GM21447 (cell line): ENCODE data around the gene NKD1.

ENCODE experiments used
- ATAC-seq: cut with Tn5 transposase; IDR thresholded peaks from one replicate; pipeline ENCODE4 v1.9.1; 2021; ENCODE audit not compliant: unreplicated experiment

Gene NKD1

GRCh38 chr16:50555952-50556673 lies 7.9 kb downstream of the NKD1 start:
- ATAC-seq, result no peak

DNA sequence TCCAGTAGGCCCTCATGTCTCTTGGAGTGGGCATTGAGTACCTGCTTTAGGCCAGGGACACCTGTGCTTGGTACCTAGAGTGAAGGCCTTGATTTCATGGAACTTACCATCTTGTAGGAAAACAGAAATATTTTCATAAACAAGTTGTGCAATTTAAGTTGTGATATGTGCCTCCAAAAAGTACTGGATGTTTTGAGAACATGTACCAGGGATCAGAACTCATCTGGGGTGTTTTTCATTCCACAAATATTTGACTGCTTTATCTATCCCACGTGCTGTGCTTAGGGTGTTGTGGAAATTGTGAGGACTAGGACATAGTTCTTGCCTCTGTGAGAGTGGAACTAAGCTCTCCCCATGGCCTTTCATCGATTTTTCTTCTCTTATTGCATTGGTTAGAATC lies 8.8 kb downstream of the NKD1 start:
- no peak for ATAC-seq

GRCh38 chr16:50558913-50559312 lies 10.7 kb downstream of the NKD1 start:
- ATAC-seq, result no peak

GRCh38 chr16:50559342-50559741 lies 11.1 kb downstream of the NKD1 start:
- ATAC-seq, result no peak

DNA sequence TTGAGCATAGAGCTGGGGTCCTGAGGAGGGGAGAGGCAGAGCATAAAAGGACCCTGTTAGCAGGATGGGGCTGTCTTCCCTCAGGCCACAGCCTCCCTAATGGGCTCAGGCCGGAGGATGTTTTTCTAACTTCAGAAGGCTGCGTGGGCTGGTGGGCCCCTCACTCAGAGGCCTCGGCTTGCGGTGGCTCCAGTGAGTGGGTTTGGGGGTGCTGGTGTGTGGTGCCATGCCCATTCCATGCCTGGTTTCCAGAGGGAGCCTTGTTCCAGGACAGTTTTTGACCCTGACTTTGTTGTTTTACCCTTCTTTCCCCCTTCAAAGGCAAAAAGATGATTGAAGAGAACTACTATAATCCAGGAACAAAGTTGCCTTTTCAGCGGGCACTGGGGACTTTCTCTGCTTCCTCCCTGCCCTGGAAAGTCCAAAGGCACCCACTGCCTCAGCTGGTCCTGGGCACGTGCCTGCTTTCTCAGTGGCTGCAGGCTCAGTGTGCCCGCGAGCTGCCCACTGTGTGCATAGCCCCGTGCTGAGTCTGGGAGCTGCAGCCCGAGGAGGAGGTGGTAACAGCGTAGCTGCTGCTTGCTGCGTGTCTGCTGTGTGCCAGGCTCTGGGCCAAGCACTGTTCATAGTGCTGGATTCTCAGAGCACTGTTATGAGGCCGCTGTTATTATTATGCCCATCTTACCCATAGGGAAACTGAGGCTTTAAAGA lies 11.8 kb downstream of the NKD1 start:
- no peak for ATAC-seq

- ATAC-seq, result no peak
Observed at GRCh38 chr16:50560903-50561863, 13.0 kb downstream of the NKD1 start.

DNA sequence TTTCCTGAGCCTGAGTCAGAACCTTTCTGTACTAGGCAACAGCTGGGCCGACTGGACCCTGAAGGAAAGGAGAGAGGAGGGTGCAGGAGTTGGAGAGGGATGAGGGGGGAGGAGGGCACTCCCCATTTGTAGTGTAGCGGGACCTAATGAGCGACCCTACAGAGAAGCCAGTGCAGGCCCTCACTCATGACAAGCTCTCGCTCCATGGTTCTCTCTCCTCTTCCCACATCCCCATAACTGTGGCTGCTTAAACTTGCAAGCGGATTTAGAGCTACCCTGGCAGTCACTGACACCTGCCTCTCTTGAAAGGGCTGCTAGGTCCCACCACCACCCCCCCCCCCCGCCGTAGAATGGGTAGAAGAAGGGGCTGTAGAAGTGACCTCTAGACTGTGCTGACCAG lies 14.5 kb downstream of the NKD1 start:
- ATAC-seq, result no peak

DNA sequence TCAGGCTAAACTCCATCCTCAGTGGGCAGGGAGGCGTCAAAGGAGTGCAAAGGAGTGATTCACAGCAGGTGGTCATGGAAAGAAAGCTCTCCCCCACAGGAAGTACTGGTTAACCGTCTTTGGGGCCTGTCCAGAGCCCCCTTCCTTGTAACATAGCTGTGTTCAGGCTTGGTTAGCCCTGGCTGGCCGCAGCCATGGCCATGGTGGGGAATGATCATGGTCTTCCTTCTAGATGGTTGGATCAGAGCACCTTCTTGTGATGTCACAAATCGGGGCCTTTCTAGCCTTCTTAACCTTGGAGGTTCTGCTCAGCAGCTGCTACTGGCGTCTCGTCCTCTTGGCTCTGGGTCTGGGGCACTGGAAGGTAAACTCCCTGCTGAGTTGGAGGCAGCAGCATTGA lies 15.8 kb downstream of the NKD1 start:
- no peak for ATAC-seq

DNA sequence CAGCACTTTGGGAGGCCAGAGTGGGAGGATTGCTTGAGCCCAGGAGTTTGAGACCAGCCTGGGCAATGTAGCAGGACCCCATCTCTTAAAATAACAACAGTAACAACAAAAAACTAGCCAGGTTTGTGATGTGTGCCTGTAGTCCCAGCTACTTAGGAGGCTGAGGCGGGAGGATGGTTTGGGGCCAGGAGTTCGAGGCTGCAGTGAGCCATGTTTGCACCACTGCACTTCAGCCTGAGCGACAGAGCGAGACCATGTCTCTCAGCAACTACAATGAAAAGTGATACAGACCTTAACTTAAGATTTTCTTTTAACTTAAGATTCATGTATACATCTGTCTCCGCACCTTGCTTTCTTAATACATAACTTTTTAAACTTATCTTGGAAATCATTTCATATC lies 17.2 kb downstream of the NKD1 start:
- no peak for ATAC-seq

GRCh38 chr16:50566014-50566962 lies 18.1 kb downstream of the NKD1 start:
- no peak for ATAC-seq

- no peak for ATAC-seq
Observed at GRCh38 chr16:50567651-50568050, 19.5 kb downstream of the NKD1 start.

DNA sequence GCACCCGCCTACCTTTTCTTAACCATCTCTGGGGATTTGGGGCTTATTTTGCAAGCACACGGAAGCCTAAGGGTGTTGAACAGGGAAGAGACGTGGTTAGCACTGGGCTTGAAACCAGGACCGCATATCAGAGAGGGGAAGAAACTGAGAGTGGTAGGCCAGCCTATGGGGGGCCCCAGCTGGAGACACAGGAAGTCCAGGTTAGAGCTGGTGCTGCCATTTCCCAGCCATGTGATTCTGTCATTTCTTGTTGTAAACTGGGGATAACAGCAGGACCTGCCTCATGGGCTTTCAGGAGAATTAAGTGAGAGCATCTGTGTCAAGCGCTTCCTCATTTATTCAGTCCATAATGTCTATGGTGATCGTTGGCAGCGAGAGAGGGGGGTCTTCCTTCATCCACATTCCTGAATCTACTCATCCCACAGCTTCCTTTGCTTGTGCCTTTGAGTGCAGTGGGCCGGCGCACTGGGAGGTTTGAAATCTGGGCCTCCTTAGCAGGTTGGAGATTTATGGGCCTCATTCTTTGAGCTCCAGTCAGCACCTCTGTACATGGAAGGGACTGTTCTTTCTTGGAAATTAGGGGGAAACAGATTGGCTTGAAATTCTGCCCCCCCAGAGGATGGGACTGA lies 20.1 kb downstream of the NKD1 start:
- no peak for ATAC-seq

GRCh38 chr16:50570354-50570753 lies 22.2 kb downstream of the NKD1 start:
- ATAC-seq, result no peak

DNA sequence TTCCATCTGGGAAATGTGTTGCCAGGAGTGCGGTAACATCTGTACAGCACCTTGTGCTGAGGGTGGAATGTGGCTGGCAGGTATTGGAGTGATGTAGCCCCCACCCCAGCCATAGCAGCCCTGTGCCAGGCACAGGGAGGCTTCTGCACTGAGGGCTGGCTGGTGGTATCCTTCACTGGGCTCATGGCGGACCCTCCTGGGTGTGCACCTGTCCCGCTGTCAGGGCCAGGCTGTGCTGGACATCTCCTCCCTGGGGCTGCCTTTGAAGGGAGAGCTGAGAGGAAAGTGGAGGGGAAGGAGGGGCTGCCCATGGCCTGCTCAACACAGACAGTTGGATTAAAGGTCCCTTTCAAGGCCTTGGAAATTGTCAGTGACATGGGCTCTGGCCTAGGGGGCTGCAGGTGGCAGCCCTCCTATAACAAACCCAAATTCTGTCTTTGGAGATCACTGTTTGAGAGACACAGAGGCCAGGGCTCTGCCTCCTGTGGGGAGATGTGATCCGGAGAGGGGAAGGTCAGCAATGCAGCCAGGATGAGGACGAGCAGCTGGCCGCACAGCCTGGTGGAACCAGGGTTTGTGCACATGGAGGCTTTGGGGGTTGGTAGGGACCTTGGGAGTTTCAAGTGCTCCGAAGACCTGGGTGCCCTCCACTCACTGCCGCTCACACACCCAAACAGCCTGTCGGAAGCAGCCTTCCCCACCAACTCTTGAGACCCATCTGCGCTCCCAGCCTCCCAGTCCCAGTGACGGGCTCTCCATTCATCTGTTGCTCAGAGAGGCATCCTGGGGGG lies 22.8 kb downstream of the NKD1 start:
- no peak for ATAC-seq

DNA sequence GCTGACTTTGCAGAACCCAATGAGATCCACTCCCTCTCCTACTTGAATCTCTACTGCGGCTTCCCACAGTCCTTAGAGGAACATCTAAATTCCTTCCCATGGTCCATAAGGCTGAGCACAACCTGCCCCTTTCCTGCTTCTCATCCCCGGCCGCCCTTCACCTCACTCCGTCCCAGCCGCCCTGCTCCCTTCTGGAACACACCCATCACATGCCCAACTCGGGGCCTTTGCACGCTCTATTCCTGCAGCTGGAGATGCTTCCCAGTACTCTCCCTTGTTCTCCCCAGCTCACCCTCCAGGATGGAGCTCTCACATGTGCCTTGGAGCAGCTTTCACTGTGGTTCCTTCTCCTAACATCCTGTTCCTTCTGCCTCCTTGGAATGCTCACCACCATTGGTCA lies 23.6 kb downstream of the NKD1 start:
- no peak for ATAC-seq

DNA sequence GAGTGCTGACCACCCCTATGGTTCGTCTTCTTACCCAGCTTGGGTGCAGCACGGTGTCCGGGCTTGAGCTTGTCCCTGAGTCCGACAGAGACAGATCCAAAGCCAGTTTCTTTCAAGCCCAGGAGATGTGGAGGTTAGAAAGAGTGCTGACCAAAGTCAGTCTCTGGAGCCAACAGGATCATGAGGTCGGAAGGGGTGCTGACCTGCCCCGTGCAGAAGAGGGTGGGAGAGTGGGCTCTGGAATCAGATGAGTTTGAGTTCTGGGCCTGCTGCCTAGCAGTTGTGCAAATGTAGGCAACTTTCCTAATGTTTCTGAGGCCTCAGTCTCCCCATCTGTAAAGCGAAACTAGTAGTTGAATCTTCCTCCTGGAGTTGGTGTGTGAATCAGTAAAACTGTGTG lies 24.5 kb downstream of the NKD1 start:
- ATAC-seq, result no peak

- ATAC-seq, result no peak
Observed at GRCh38 chr16:50573279-50573678, 25.1 kb downstream of the NKD1 start.

- no peak for ATAC-seq
Observed at GRCh38 chr16:50573947-50574744, 25.9 kb downstream of the NKD1 start.
